NCI-H345 treated with DMSO at 0.1 percent for 48 hours (cell line): ENCODE results near the gene TMSB4Y.

Experiments
- DNase-seq: peaks from one replicate; lab custom pipeline; 2025; ENCODE audit not compliant: unreplicated experiment; lab: John Stamatoyannopoulos, UW

Gene TMSB4Y

DNA sequence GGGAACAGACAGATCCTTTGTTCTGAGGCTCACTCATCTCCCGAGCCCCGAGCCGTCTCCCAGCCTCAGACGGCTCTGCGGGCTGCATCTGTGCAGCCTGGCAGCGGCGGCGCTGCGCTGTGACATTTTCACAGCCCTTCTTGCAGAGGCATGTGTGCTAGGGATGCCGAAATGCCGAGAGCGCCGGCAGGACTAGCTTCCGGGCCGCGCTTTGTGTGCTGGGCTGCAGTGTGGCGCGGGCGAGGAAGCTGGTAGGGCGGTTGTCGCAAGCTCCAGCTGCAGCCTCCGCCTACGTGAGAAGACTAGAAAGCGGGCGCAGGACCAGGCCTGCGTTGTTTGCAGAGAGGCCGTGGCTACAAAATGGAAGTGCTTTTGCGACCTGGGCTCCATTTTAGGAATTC is at the start of gene TMSB4Y:
TSS of gene TMSB4Y (plus strand) at position 332 of the 401 bp plus-strand sequence.
- no peak for DNase-seq

DNA sequence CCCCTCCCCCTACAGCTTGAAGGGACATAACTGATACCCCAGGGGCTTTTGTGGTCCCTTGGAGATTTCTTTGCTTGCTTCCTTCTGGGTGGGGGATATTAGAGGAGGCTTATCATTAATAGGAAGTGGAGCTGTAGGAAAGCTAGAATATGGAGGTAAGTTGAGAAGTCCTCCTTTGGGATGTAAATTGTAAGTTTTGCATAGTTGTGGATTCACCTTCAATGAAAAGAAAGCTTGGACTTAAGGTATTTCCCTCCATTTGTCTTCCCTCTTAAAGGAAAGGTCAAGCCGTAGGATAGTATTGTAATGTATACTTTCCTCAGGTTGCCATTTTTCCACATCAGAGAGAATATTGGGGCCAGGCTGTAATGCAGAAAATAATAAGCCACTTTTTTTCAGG is 39.5 kb upstream of the TMSB4Y start:
- no peak for DNase-seq

DNA sequence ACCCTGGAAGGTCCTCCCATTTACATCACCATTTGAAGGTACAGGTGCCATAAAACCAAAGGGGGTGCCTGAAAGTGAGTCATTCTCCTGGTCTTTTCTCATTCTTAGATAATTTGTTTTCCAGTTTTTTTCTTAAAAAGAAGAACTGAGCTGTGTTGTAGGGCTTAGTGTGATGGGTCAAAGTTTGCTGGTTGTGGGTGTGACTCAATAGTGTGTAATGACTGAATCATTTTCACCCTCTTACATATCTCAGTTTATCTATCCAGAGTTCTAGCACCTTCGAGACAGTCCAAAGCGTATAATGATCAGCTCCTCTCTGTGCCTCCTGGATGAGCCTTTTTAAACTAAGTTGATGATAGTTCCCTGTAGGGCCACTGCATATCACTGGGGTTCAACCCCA is 32.6 kb upstream of the TMSB4Y start:
- DNase-seq: no peak

DNA sequence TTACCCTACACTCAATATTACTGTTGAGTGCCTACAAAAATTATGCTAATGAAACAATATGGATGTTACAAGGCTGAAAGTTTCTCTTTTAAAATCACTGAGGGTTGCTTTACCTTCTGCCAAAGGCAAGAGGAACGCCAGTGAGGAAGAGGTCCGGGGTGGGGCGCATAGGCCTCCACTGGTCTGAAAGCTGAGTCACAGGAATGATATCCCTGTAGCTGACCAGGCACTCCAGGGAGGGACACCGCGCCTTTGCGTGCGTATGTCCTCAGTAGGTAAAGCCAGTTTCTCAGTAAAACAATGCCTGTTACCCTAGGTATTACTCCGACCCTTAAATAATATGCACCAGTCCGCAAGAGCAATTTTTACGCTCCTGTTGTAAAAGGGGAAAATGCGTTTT is 1.4 kb upstream of the TMSB4Y start:
- no peak for DNase-seq

DNA sequence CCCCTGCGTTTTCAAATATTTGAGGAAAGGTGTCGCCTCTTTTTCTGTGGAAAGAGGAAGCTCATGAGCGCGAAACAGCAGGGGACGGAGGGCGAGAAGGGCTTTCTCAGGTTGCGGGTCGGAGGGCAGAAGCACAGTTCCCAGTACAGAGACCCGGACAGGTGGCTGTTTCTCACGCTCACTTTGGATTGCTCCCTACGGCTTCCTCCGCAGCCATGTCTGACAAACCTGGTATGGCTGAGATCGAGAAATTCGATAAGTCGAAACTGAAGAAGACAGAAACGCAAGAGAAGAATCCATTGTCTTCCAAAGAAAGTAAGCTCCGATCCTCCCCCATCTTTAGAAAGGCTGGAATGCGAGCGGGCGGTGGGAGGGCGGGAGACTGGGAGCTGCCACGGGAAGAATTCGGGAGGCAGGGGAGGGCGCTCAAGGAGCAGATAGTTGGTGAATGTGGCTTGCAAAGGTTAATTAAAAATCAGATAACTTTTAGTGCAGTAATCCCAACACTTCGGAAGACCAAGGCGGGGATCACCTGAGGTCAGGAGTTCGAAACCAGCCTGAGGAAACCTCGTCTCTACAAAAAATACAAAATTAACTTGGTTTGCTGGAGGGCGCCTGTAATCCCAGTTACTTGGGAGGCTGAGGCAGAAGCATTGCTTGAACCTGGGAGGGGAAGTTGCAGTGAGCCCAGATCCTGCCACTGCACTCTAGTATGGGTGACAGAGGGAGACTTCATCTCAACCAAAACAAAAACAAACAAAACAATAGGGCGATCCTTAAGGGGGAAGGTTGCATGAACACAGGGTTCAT is 627 bp downstream of the TMSB4Y start:
- no peak for DNase-seq

DNA sequence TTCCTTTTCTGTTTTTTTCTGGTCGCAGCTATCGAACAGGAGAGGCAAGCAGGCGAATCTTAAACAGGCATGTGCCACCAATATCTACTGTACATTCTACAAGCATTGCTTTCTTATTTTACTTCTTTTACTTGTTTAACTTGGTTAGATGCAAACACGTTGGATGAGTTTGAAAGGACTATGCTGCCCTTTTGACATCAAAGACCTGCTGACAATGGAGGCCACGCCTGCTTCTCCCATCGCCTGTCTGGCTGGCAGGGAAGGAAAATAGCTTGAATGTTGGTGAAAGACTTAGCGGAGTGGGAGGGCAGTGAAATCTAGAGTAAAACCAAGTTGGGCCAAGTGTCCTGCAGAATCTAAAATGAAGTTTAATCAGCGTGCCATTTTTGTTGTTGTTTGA is 1.5 kb downstream of the TMSB4Y start:
- DNase-seq: no peak

DNA sequence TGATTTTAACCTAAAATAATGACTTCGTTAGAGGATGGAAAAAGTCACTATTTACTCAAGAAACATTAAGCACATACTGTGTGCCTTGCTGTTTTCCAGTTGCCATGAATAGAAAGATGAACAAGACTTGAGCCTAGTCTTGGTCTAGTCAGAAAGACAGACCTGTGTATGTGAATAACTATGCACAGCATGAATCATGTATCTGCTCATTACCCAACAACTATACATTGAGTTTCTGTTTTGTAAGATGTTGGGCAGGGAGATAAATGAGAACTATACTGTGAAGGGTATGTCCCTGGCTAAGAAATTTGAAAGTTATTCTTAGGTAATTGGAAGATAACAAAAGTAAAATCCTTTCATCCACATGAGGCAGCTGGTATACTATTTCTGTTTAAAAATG is 4.3 kb downstream of the TMSB4Y start:
- no peak for DNase-seq

DNA sequence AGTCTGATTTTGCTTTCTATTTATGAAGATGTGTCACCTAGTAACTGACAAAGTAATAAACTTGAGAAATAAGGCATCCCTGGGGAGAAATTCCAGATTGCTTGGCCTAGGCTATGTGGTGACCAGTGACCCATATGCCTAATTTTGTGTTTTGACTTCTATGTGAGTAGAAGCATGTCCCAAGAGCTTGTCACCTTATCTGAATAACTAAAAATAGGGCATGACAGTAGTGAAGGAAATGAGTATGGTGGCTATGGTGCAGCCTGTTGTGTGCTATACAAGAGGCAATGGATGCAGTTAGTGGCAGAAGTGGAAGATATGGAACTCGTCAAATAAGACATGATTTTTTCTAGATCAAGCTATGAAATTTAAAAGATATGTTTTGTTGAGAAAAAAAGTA is 15.3 kb downstream of the TMSB4Y start:
- no peak for DNase-seq

DNA sequence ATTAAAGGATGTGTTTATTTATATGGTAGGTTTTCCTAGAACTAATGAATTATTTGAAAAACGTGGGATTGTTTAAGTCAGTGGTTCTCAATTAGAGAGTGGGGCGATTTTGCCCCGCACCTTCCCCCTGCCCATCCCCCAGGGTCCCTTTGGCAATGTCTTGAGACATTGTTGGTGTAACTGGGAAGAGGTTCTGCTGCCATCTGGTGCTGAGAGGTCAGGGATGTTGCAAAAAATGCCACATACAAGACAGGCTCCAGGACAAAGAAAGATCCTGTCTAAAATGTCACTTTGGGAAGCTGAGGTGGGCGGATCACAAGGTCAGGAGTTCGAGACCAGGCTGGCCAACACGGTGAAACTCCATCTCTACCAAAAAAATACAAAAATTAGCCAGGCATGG is 25.8 kb downstream of the TMSB4Y start:
- no peak for DNase-seq

DNA sequence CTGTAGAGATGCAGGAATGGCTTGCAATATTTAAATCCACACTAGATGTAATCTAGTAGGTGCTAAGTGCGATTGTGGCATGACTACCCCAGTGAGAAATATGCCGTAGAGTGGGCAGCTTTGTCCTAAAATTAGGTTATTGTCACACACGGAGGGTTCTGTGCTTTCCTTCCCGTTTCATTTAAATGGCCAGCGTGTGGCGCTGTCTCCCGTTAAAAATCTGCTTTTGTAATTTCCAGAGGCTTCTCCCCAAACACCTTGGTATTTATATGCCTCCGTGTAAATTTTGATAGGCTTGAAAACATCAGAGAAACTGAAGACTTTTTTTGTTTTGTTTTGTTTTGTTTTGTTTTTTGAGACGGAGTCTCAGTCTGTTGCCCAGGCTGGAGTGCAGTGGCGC is 34.9 kb downstream of the TMSB4Y start:
- DNase-seq: no peak

DNA sequence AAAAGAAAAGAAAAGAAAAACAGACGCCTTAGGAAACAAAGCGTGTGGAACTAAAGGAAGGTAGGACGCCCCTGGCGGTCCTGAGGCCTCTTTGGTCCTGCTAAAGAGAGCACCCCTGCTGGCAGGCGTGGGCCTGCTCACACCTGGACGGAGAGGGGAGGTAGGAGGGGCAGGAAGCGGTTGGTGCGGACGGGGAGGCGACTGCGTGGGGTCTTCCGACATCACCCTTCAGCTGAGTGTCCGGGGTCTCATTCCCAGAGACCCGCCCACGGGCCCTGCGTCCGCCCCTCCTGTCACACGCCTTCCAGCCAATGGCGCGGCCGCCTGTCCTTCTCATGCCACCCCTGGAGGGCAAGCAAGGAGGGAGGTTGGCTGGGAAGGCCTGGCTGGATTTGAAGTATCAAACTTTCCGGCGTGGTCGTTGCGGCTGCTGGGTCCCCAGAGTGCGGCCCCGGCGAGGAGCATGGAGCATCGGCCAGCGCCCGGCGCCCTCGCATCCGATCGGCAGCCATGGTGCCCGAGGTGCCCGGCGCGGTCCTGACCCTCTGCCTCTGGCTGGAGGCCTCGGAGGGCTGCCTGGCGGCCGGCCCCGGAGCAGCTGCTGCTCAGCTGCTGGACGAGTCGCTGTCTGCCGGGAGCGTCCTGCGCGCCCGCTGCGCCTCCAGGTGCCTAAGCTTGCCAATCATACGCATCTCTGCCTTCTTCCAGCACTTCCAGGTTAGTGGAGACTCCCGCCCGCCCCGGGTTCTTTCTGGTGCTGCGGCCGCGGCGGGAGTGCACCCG is 47.8 kb downstream of the TMSB4Y start:
- no peak for DNase-seq

DNA sequence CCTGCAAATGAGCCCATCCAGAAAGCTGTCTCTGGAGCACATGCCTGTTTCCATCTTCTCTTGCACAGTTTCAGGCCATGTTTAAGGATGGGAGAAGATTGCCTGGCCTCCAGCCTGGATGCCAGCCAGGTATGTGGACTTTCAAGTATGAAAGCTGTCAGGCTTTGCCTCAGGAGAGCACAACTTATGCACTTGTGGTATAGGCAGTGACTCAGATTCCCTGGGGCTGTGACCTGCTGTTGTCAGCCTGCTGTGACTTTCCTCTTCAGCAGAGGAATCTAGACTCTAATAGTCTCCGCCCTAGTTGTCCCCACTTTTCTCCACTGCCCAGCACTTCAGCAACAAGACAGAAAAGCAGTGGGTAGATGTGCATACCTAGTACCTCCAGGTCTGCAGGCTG is 51.0 kb downstream of the TMSB4Y start:
- no peak for DNase-seq
